ENCODE measurements around the gene PITRM1.
A peak's percentile ranks its signal among the peaks of the same experiment; 100 is the strongest.

The PITRM1 gene

DNA sequence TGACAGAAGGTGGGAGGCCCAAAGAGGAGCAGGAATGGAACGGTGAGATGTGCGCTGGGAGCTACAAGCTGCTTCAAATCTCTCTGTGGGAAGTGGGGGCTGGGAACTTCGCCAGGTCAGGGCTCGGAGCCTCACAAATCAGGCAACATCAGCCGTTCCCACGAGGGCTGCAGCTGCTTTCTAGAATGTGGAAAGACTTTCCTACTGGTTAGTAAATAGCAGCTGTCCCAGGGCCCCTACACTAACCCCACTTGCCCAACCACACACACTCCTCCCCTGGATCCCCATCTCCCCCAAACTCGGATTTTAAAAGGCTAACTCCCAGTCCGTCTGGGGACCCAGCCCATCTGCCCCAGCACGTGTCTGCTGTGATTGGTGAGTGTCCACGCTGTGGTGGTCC, 40.6 kb upstream of the PITRM1 start:
- Histone ChIP-seq H3K9ac (ENCODE audit: low read length in 5 of 5) (no peak overlapping the region), H3K9me3 (ENCODE audit: control insufficient read depth in 5 of 5, low read length in 5 of 5) (no peaks in the 10 kb centered on the region), H3K27ac (ENCODE audit: low read depth, low read length) (no peak overlapping the region), H3K4me3 (ENCODE audit: low read depth in 1 of 5, low read length in 5 of 5) (no peak overlapping the region), H3K36me3 (ENCODE audit: control insufficient read depth in 5 of 5, insufficient read depth in 5 of 5, low read length in 5 of 5) (no peaks in the 10 kb centered on the region), H3K27me3 (ENCODE audit: control insufficient read depth in 5 of 5, insufficient read depth in 4 of 5, low read length in 5 of 5) (no peaks in the 10 kb centered on the region), H3K4me1 (ENCODE audit: control insufficient read depth in 5 of 5, insufficient read depth in 5 of 5, low read length in 5 of 5) (peaks cover 0 to 13% (median 4%) of the 10 kb centered on the region in 5 donors)

DNA sequence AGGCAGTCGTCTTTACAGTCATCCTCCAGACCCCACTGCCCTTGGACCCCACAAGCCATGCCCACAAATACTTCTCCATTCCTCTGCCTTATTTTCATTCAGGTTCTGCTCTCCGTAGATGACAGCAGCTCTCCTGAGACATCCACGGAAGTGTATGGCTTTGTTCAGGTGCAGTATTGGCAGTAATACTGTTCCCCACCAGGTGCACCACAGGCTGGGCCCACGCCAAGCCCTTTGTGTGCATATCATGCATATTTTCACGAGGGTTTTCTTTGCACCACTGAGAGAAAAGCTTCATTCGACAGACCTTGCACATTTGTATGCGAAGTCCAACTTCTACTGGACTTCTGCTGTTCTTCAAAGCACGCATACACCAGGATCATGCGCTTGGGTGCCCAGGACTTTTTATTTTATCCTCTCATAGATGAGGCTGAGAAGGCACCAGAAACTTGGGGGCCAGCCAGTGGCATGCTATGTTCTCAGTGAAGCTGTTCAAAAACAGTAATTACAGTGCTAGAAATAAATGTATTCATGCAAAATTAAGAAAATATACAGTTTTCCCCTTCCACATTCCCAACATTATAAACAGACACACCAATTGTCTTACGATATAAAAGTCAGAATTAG, 37.8 kb upstream of the PITRM1 start:
- Histone ChIP-seq H3K36me3 (ENCODE audit: control insufficient read depth in 5 of 5, insufficient read depth in 5 of 5, low read length in 5 of 5) (no peaks in the 10 kb centered on the region), H3K9me3 (ENCODE audit: control insufficient read depth in 5 of 5, low read length in 5 of 5) (no peaks in the 10 kb centered on the region), H3K4me3 (ENCODE audit: low read depth in 1 of 5, low read length in 5 of 5) (no peak overlapping the region), H3K27me3 (ENCODE audit: control insufficient read depth in 5 of 5, insufficient read depth in 4 of 5, low read length in 5 of 5) (no peaks in the 10 kb centered on the region), H3K4me1 (ENCODE audit: control insufficient read depth in 5 of 5, insufficient read depth in 5 of 5, low read length in 5 of 5) (peaks cover 0 to 19% (median 7%) of the 10 kb centered on the region in 5 donors), H3K27ac (ENCODE audit: low read depth, low read length) (no peak overlapping the region), H3K9ac (ENCODE audit: low read length in 5 of 5) (no peak overlapping the region)

- Histone ChIP-seq H3K9ac (ENCODE audit: low read length in 5 of 5) (no peak overlapping the region), H3K4me3 (ENCODE audit: low read depth in 1 of 5, low read length in 5 of 5) (no peak overlapping the region), H3K27ac (ENCODE audit: low read depth, low read length) (no peak overlapping the region), H3K4me1 (ENCODE audit: control insufficient read depth in 5 of 5, insufficient read depth in 5 of 5, low read length in 5 of 5) (peaks cover 0 to 19% (median 7%) of the 10 kb centered on the region in 5 donors), H3K27me3 (ENCODE audit: control insufficient read depth in 5 of 5, insufficient read depth in 4 of 5, low read length in 5 of 5) (no peaks in the 10 kb centered on the region), H3K9me3 (ENCODE audit: control insufficient read depth in 5 of 5, low read length in 5 of 5) (no peaks in the 10 kb centered on the region), H3K36me3 (ENCODE audit: control insufficient read depth in 5 of 5, insufficient read depth in 5 of 5, low read length in 5 of 5) (no peaks in the 10 kb centered on the region)
Measured at GRCh38 chr10:3208481-3209406, 36.2 kb upstream of the PITRM1 start.

DNA sequence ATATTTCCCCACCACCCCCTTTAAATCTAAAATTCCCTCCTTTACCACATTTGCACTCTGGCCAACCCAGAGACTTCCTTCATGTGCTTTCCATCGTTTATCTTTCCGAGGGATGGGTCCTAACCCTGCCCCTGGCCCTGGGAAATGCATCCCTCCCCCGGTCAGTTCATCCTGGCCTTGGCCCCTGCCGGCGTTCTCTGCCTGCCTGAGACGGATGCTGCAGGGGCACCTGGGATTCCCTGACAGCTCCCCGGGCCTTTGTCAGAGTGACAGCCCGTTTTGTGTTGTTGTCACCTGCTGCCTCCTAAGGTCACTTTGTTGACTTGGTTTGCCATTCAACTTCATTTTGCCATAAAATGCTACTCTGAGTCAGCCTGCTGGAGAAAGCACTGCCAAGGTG, 34.8 kb upstream of the PITRM1 start:
- Histone ChIP-seq H3K4me3 (ENCODE audit: low read depth in 1 of 5, low read length in 5 of 5) (no peak overlapping the region), H3K9me3 (ENCODE audit: control insufficient read depth in 5 of 5, low read length in 5 of 5) (no peaks in the 10 kb centered on the region), H3K36me3 (ENCODE audit: control insufficient read depth in 5 of 5, insufficient read depth in 5 of 5, low read length in 5 of 5) (no peaks in the 10 kb centered on the region), H3K27me3 (ENCODE audit: control insufficient read depth in 5 of 5, insufficient read depth in 4 of 5, low read length in 5 of 5) (no peaks in the 10 kb centered on the region), H3K27ac (ENCODE audit: low read depth, low read length) (no peak overlapping the region), H3K9ac (ENCODE audit: low read length in 5 of 5) (no peak overlapping the region), H3K4me1 (ENCODE audit: control insufficient read depth in 5 of 5, insufficient read depth in 5 of 5, low read length in 5 of 5) (peaks cover 0 to 11% (median 6%) of the 10 kb centered on the region in 5 donors)

- Histone ChIP-seq H3K27ac (ENCODE audit: low read depth, low read length) (no peak overlapping the region), H3K36me3 (ENCODE audit: control insufficient read depth in 5 of 5, insufficient read depth in 5 of 5, low read length in 5 of 5) (no peaks in the 10 kb centered on the region), H3K4me3 (ENCODE audit: low read depth in 1 of 5, low read length in 5 of 5) (no peak overlapping the region), H3K9me3 (ENCODE audit: control insufficient read depth in 5 of 5, low read length in 5 of 5) (no peaks in the 10 kb centered on the region), H3K9ac (ENCODE audit: low read length in 5 of 5) (no peak overlapping the region), H3K4me1 (ENCODE audit: control insufficient read depth in 5 of 5, insufficient read depth in 5 of 5, low read length in 5 of 5) (peaks cover 0 to 11% (median 6%) of the 10 kb centered on the region in 5 donors), H3K27me3 (ENCODE audit: control insufficient read depth in 5 of 5, insufficient read depth in 4 of 5, low read length in 5 of 5) (no peaks in the 10 kb centered on the region)
Measured at GRCh38 chr10:3206511-3207157, 34.1 kb upstream of the PITRM1 start.

DNA sequence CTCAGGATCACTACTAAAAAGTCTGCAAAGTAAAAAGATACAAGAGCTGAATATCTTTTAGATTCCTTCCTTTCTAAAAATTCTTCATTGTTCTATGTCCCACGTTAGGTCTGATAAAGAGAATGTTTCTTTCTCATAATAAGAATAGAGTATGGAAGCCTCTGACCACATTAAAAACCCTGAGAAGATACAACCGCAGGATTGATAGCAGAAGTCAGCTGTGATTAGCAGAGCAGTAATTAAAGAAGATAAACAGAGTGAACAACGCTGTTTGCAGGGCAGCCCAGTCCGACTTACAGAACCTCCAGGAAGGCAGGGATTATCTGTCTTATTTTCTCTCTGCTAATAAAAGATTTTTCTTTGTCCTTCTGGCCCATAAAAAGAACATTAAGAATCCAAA, 31.4 kb upstream of the PITRM1 start:
- peaks cover 0 to 5% (median 0%) of the 10 kb centered on the region in 5 donors for H3K27me3 ChIP-seq (ENCODE audit: control insufficient read depth in 5 of 5, insufficient read depth in 4 of 5, low read length in 5 of 5)
- H3K36me3 ChIP-seq (ENCODE audit: control insufficient read depth in 5 of 5, insufficient read depth in 5 of 5, low read length in 5 of 5), result no peaks in the 10 kb centered on the region
- H3K4me1 ChIP-seq (ENCODE audit: control insufficient read depth in 5 of 5, insufficient read depth in 5 of 5, low read length in 5 of 5), result peaks cover 0 to 11% (median 6%) of the 10 kb centered on the region in 5 donors
- no peak overlapping the region for H3K9ac ChIP-seq (ENCODE audit: low read length in 5 of 5)
- no peak overlapping the region for H3K27ac ChIP-seq (ENCODE audit: low read depth, low read length)
- H3K9me3 ChIP-seq (ENCODE audit: control insufficient read depth in 5 of 5, low read length in 5 of 5), result no peaks in the 10 kb centered on the region
- H3K4me3 ChIP-seq (ENCODE audit: low read depth in 1 of 5, low read length in 5 of 5), result peak overlapping the region in 1 of 5 donors; percentile 46

- peak overlapping the region in 2 of 5 donors; percentile 45 to 46 for H3K4me3 ChIP-seq (ENCODE audit: low read depth in 1 of 5, low read length in 5 of 5)
- H3K27me3 ChIP-seq (ENCODE audit: control insufficient read depth in 5 of 5, insufficient read depth in 4 of 5, low read length in 5 of 5), result peaks cover 0 to 8% (median 0%) of the 10 kb centered on the region in 5 donors
- peaks cover 0 to 11% (median 0%) of the 10 kb centered on the region in 5 donors for H3K4me1 ChIP-seq (ENCODE audit: control insufficient read depth in 5 of 5, insufficient read depth in 5 of 5, low read length in 5 of 5)
- no peaks in the 10 kb centered on the region for H3K9me3 ChIP-seq (ENCODE audit: control insufficient read depth in 5 of 5, low read length in 5 of 5)
- H3K9ac ChIP-seq (ENCODE audit: low read length in 5 of 5), result peak overlapping the region in 1 of 5 donors; percentile 35
- H3K36me3 ChIP-seq (ENCODE audit: control insufficient read depth in 5 of 5, insufficient read depth in 5 of 5, low read length in 5 of 5), result no peaks in the 10 kb centered on the region
- no peak overlapping the region for H3K27ac ChIP-seq (ENCODE audit: low read depth, low read length)
Measured at GRCh38 chr10:3203016-3203811, 30.6 kb upstream of the PITRM1 start.

GRCh38 chr10:3201796-3202195, 29.2 kb upstream of the PITRM1 start:
- H3K4me3 ChIP-seq (ENCODE audit: low read depth in 1 of 5, low read length in 5 of 5), result no peak overlapping the region

GRCh38 chr10:3199488-3199887, 26.9 kb upstream of the PITRM1 start:
- H3K36me3 ChIP-seq (ENCODE audit: control insufficient read depth in 5 of 5, insufficient read depth in 5 of 5, low read length in 5 of 5), result no peaks in the 10 kb centered on the region
- peaks cover 0 to 8% (median 0%) of the 10 kb centered on the region in 5 donors for H3K27me3 ChIP-seq (ENCODE audit: control insufficient read depth in 5 of 5, insufficient read depth in 4 of 5, low read length in 5 of 5)
- no peak overlapping the region for H3K4me3 ChIP-seq (ENCODE audit: low read depth in 1 of 5, low read length in 5 of 5)
- H3K9ac ChIP-seq (ENCODE audit: low read length in 5 of 5), result no peak overlapping the region
- H3K4me1 ChIP-seq (ENCODE audit: control insufficient read depth in 5 of 5, insufficient read depth in 5 of 5, low read length in 5 of 5), result peaks cover 2 to 13% (median 12%) of the 10 kb centered on the region in 5 donors
- H3K9me3 ChIP-seq (ENCODE audit: control insufficient read depth in 5 of 5, low read length in 5 of 5), result no peaks in the 10 kb centered on the region
- H3K27ac ChIP-seq (ENCODE audit: low read depth, low read length), result no peak overlapping the region

More at GRCh38 chr10:3201796-3202195, 29.2 kb upstream of the PITRM1 start:
- H3K36me3 ChIP-seq (ENCODE audit: control insufficient read depth in 5 of 5, insufficient read depth in 5 of 5, low read length in 5 of 5), result no peaks in the 10 kb centered on the region
- no peak overlapping the region for H3K27ac ChIP-seq (ENCODE audit: low read depth, low read length)
- H3K27me3 ChIP-seq (ENCODE audit: control insufficient read depth in 5 of 5, insufficient read depth in 4 of 5, low read length in 5 of 5), result peaks cover 0 to 8% (median 0%) of the 10 kb centered on the region in 5 donors
- H3K4me1 ChIP-seq (ENCODE audit: control insufficient read depth in 5 of 5, insufficient read depth in 5 of 5, low read length in 5 of 5), result peaks cover 2 to 21% (median 11%) of the 10 kb centered on the region in 5 donors
- H3K9me3 ChIP-seq (ENCODE audit: control insufficient read depth in 5 of 5, low read length in 5 of 5), result no peaks in the 10 kb centered on the region
- H3K9ac ChIP-seq (ENCODE audit: low read length in 5 of 5), result no peak overlapping the region
